WTC11 (cell line): ENCODE data around the gene MYL5. TPM values are rescaled to one million over a fixed set of nuclear protein-coding genes. Genes with fewer than 3 reads are reported as not detected.

Source experiments
- ATAC-seq: fragments of 200-7000 bp; cut with Tn5 transposase; 2 replicates; pipeline ENCODE4 v1.10.0; 2021; ENCODE audit warnings: mild to moderate bottlenecking, moderate library complexity
- CTCF ChIA-PET: fragments of 300-600 bp; sonication (Branson Sonifier 250); formaldehyde crosslinking; loops from one replicate; lab custom pipeline; 2021; ENCODE audit warnings: antibody characterized with exemption; lab: Charles Lee
- POLR2A ChIA-PET: fragments of 350-600 bp; sonication (Branson Sonifier 250); formaldehyde crosslinking; loops from one replicate; lab custom pipeline; 2021; ENCODE audit warnings: antibody characterized with exemption; lab: Charles Lee
- DNase-seq: peaks from one replicate; pipeline ENCODE4 v3.0.0; 2021; ENCODE audit warnings: low spot score
- H3K27ac Mint-ChIP-seq: 2 replicates; pipeline ENCODE4 v1.8.0; 2021; ENCODE audit warnings: mixed read lengths
- H3K27me3 Mint-ChIP-seq: 2 replicates; pipeline ENCODE4 v1.8.0; 2021; ENCODE audit warnings: low read depth, mild to moderate bottlenecking, moderate library complexity, mixed read lengths
- H3K36me3 Mint-ChIP-seq: 2 replicates; pipeline ENCODE4 v1.8.0; 2021; ENCODE audit warnings: mixed read lengths
- H3K4me1 Mint-ChIP-seq: 2 replicates; pipeline ENCODE4 v1.8.0; 2022; ENCODE audit warnings: mixed read lengths
- H3K4me3 Mint-ChIP-seq: 2 replicates; pipeline ENCODE4 v1.8.0; 2021; ENCODE audit warnings: mild to moderate bottlenecking, moderate library complexity, mixed read lengths
- H3K9me3 Mint-ChIP-seq: 2 replicates; pipeline ENCODE4 v1.8.0; 2021; ENCODE audit warnings: mixed read lengths
- ATF1 ChIP-seq: sonication (generic); formaldehyde crosslinking; IDR thresholded peaks from 2 replicates; pipeline ENCODE4 v1.8.1; 2023; ENCODE audit warnings: mild to moderate bottlenecking, moderate library complexity, missing genetic modification reagents
- ATF2 ChIP-seq: sonication (generic); formaldehyde crosslinking; IDR thresholded peaks from 2 replicates; pipeline ENCODE4 v1.8.1; 2022; ENCODE audit warnings: low read depth, missing genetic modification reagents, borderline replicate concordance
- CBFB ChIP-seq: sonication (generic); formaldehyde crosslinking; IDR thresholded peaks from 2 replicates; pipeline ENCODE4 v1.8.1; 2022; ENCODE audit warnings: mild to moderate bottlenecking, low read depth, missing genetic modification reagents
- CREB1 ChIP-seq: sonication (generic); formaldehyde crosslinking; IDR thresholded peaks from 2 replicates; pipeline ENCODE4 v1.8.0; 2023; ENCODE audit warnings: mild to moderate bottlenecking, missing genetic modification reagents
- CTCF ChIP-seq: fragments of 200-600 bp; IDR thresholded peaks from 2 replicates; pipeline ENCODE4 v1.8.0; 2022; ENCODE audit warnings: antibody characterized with exemption
- MAX ChIP-seq: sonication (generic); formaldehyde crosslinking; IDR thresholded peaks from 2 replicates; pipeline ENCODE4 v1.8.0; 2022; ENCODE audit warnings: mild to moderate bottlenecking, missing genetic modification reagents
- NR1H2 ChIP-seq: sonication (generic); formaldehyde crosslinking; IDR thresholded peaks from 2 replicates; pipeline ENCODE4 v1.9.0; 2021; ENCODE audit warnings: mild to moderate bottlenecking, moderate library complexity, missing genetic modification reagents
- PRRX2 ChIP-seq: fragments of 250-450 bp; sonication (Bioruptor Pico); IDR thresholded peaks from 2 replicates; pipeline ENCODE4 v1.8.0; 2021; ENCODE audit warnings: mild to moderate bottlenecking
- TEAD4 ChIP-seq: sonication (generic); formaldehyde crosslinking; IDR thresholded peaks from 2 replicates; pipeline ENCODE4 v1.8.0; 2022; ENCODE audit warnings: mild to moderate bottlenecking, missing genetic modification reagents
- ZNF232 ChIP-seq: sonication (generic); formaldehyde crosslinking; IDR thresholded peaks from 2 replicates; pipeline ENCODE4 v1.8.0; 2022; ENCODE audit warnings: mild to moderate bottlenecking, missing genetic modification reagents
- ZNF263 ChIP-seq: sonication (generic); formaldehyde crosslinking; IDR thresholded peaks from 2 replicates; pipeline ENCODE4 v1.8.1; 2022; ENCODE audit warnings: low read depth, mild to moderate bottlenecking, moderate library complexity, missing genetic modification reagents
- ZNF416 ChIP-seq: fragments of 250-450 bp; sonication (Bioruptor Pico); IDR thresholded peaks from 2 replicates; pipeline ENCODE4 v1.9.0; 2021; ENCODE audit warnings: mild to moderate bottlenecking, inconsistent platforms
- ZNF423 ChIP-seq: fragments of 250-450 bp; sonication (Bioruptor Pico); IDR thresholded peaks from 2 replicates; pipeline ENCODE4 v2.1.2; 2022; ENCODE audit warnings: mild to moderate bottlenecking, moderate library complexity
- ZNF512 ChIP-seq: sonication (generic); formaldehyde crosslinking; IDR thresholded peaks from 2 replicates; pipeline ENCODE4 v1.8.1; 2022; ENCODE audit warnings: missing genetic modification reagents, borderline replicate concordance
- total RNA-seq: library from RNA; stranded (reverse); gene quantifications from 3 replicates; pipeline ENCODE4 v1.2.3, GENCODE V29; 2021
- TF ChIP-seq, protein P1 (sequence below): sonication (generic); formaldehyde crosslinking; IDR thresholded peaks from 2 replicates; pipeline ENCODE4 v1.8.1; 2023; ENCODE audit warnings: mild to moderate bottlenecking, missing genetic modification reagents, moderate library complexity
- TF ChIP-seq, protein P2 (sequence below): sonication (generic); formaldehyde crosslinking; IDR thresholded peaks from 2 replicates; pipeline ENCODE4 v1.8.1; 2023; ENCODE audit warnings: mild to moderate bottlenecking, moderate library complexity, missing genetic modification reagents
- TF ChIP-seq, protein P3 (sequence below): fragments of 250-450 bp; sonication (Bioruptor Pico); IDR thresholded peaks from 2 replicates; pipeline ENCODE4 v1.9.0; 2021; ENCODE audit warnings: mild to moderate bottlenecking

MYL5 gene
- total RNA-seq, 1 experiment from 2014 or later: 22.2 TPM

DNA sequence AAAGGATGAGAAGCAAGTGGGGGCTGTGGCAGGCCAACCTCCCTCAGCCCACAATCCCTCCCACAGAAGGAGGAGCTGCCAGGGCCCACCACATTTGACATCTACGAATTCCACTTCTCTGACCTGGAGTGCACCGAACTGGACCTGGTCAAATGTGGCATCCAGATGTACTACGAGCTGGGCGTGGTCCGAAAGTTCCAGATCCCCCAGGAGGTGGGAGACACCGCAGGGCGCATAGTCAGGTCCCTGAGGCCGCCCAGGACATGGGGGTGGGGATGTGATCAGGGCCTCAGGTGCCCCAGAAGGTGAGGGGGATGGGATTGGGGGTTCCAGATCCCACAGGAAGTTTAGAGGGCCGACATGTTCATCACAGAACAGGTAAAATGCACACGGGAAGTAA, 13.9 kb upstream of the MYL5 start:
- Mint-ChIP-seq H3K4me3 (no peak overlapping the region), H3K4me1 (peaks cover 3% of the 10 kb centered on the region), H3K36me3 (peaks cover 4% of the 10 kb centered on the region), H3K27ac (no peak overlapping the region), H3K27me3 (0 out of 2 replicates have a peak, but pooled peaks cover 3% of the 10 kb centered on the region), H3K9me3 (peaks cover 9% of the 10 kb centered on the region; the same call in 1 of the 2 replicates)
- no peak for DNase-seq
- ATAC-seq: no peak
- POLR2A ChIA-PET: no interaction called here
- CTCF ChIA-PET: no interaction called here
- TF ChIP-seq ZNF263 (CRISPR knock-in tag): no peak

DNA sequence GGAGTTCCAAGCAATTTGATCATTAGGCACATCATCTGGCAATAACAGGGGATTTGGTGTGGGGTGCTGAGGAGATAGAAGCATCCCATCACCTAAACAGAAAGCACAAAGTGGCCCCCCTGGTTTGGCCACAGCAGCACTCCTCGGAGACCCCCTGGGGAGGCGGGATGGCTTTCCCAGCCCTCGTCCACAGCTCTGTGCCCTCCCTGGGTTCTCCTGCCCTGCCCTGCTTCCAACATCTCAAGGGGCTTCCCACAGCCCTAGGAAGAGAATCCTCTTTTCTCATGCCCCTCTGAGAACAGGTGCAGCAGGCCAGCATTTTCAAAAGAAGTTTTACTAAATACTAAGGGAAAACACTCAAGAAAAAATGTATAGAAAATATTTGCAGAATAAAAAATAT, 13.1 kb upstream of the MYL5 start:
- no peak for DNase-seq
- CTCF ChIA-PET: no interaction called here

GRCh38 chr4:661881-662761, 12.2 kb upstream of the MYL5 start:
- no peak for ATAC-seq
- CTCF ChIA-PET: interaction anchor here (0.6 kb wide), 1 partner anchor 28 kb away, joined by 3 read pairs; no protein-coding TSS in a partner anchor
- Mint-ChIP-seq H3K27ac (no peak overlapping the region), H3K4me1 (peaks cover 3% of the 10 kb centered on the region), H3K27me3 (no peaks in the 10 kb centered on the region; the same call in 1 of the 2 replicates), H3K36me3 (peaks cover 4% of the 10 kb centered on the region), H3K4me3 (peak overlapping the region; percentile 67), H3K9me3 (peaks cover 9% of the 10 kb centered on the region; the same call in 1 of the 2 replicates)
- DNase-seq: no peak
- TF ChIP-seq ATF2 (CRISPR knock-in tag): no peak
- TF ChIP-seq NR1H2 (CRISPR knock-in tag): 0 out of 2 replicates have a peak, but pooled peaks have one; percentile 15
- POLR2A ChIA-PET: interaction anchor here (0.6 kb wide), 1 partner anchor 18 kb away, joined by 3 read pairs; no protein-coding TSS in a partner anchor

More for the DNA sequence above, 13.1 kb upstream of the MYL5 start:
- no peak for ATAC-seq
- Mint-ChIP-seq H3K27me3 (no peaks in the 10 kb centered on the region; the same call in 1 of the 2 replicates), H3K4me3 (no peak overlapping the region), H3K4me1 (peaks cover 3% of the 10 kb centered on the region), H3K36me3 (peaks cover 4% of the 10 kb centered on the region), H3K9me3 (peaks cover 9% of the 10 kb centered on the region; the same call in 1 of the 2 replicates), H3K27ac (no peak overlapping the region)
- no peak for TF ChIP-seq CBFB
- no peak for TF ChIP-seq MAX
- TF ChIP-seq, protein P1, sequence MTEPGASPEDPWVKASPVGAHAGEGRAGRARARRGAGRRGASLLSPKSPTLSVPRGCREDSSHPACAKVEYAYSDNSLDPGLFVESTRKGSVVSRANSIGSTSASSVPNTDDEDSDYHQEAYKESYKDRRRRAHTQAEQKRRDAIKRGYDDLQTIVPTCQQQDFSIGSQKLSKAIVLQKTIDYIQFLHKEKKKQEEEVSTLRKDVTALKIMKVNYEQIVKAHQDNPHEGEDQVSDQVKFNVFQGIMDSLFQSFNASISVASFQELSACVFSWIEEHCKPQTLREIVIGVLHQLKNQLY (CRISPR knock-in tag): no peak
- POLR2A ChIA-PET: no interaction called here

- Mint-ChIP-seq H3K4me3 (peak overlapping the region; percentile 67), H3K36me3 (peaks cover 4% of the 10 kb centered on the region), H3K27ac (no peak overlapping the region), H3K27me3 (no peaks in the 10 kb centered on the region; the same call in 1 of the 2 replicates), H3K9me3 (peaks cover 9% of the 10 kb centered on the region; the same call in 1 of the 2 replicates), H3K4me1 (peaks cover 3% of the 10 kb centered on the region)
- DNase-seq: no peak
- TF ChIP-seq, protein P2, sequence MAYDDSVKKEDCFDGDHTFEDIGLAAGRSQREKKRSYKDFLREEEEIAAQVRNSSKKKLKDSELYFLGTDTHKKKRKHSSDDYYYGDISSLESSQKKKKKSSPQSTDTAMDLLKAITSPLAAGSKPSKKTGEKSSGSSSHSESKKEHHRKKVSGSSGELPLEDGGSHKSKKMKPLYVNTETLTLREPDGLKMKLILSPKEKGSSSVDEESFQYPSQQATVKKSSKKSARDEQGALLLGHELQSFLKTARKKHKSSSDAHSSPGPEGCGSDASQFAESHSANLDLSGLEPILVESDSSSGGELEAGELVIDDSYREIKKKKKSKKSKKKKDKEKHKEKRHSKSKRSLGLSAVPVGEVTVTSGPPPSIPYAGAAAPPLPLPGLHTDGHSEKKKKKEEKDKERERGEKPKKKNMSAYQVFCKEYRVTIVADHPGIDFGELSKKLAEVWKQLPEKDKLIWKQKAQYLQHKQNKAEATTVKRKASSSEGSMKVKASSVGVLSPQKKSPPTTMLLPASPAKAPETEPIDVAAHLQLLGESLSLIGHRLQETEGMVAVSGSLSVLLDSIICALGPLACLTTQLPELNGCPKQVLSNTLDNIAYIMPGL (CRISPR knock-in tag): no peak
- TF ChIP-seq CTCF: no peak
- TF ChIP-seq ZNF416 (CRISPR knock-in tag): no peak
- TF ChIP-seq ATF1 (CRISPR knock-in tag): no peak
- no peak for TF ChIP-seq PRRX2 (CRISPR knock-in tag)
- no peak for TF ChIP-seq ZNF423 (CRISPR knock-in tag)
- TF ChIP-seq CREB1: no peak
- TF ChIP-seq TEAD4 (CRISPR knock-in tag): no peak
- TF ChIP-seq, protein P3, sequence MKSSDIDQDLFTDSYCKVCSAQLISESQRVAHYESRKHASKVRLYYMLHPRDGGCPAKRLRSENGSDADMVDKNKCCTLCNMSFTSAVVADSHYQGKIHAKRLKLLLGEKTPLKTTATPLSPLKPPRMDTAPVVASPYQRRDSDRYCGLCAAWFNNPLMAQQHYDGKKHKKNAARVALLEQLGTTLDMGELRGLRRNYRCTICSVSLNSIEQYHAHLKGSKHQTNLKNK (CRISPR knock-in tag): no peak
- no peak for TF ChIP-seq ZNF512
- no peak for TF ChIP-seq ZNF232
- CTCF ChIA-PET: interaction anchor here (1.6 to 2.6 kb wide), 3 partner anchors 11 to 60 kb away, joined by 12 to 17 read pairs (median 13); partner anchors contain the start of genes ATP5ME and MYL5
- no peak; the same call in 1 of the 2 replicates for ATAC-seq
- POLR2A ChIA-PET: interaction anchor here (0.6 to 0.7 kb wide), 3 partner anchors 10 to 52 kb away, joined by 3 read pairs; no protein-coding TSS in a partner anchor
Observed at GRCh38 chr4:663046-663437, 11.3 kb upstream of the MYL5 start.
